Endothelial cell of umbilical vein (primary cell): ENCODE results near the gene STXBP5. TPM values are rescaled to one million over a fixed set of nuclear protein-coding genes. Genes with fewer than 3 reads are reported as not detected.

Source experiments
- BruUV-seq: library from RNA; stranded (reverse); fragments of 400-500 nt; replicated peaks from 2 replicates; lab custom pipeline; 2021; lab: Mats Ljungman, UMichigan
- CTCF ChIA-PET: fragments of 300-600, 350-600 bp; sonication (Branson Sonifier 250); formaldehyde crosslinking; loops from one replicate; lab custom pipeline; 2021; ENCODE audit warnings: antibody characterized with exemption, inconsistent platforms; lab: Charles Lee
- POLR2A ChIA-PET: fragments of 300-600, 350-600 bp; sonication (Branson Sonifier 250); formaldehyde crosslinking; loops from one replicate; lab custom pipeline; 2021; ENCODE audit warnings: antibody characterized with exemption, inconsistent platforms; lab: Charles Lee
- DNase-seq: peaks from one replicate; pipeline ENCODE4 v3.0.0-alpha.2; 2011; ENCODE audit warnings: low read depth, low spot score
- FAIRE-seq: peaks from 2 replicates; lab custom pipeline; 2011; peaks lifted over from hg19 to GRCh38; lab: Jason Lieb, UNC
- H2AFZ ChIP-seq: 2 replicates; pipeline ENCODE4 v1.6.0; 2012; ENCODE audit warnings: low read depth, low read length, control low read depth, inconsistent platforms
- H3K27ac ChIP-seq: 2 replicates; pipeline ENCODE4 v1.5.1; 2011; ENCODE audit warnings: low read depth, mild to moderate bottlenecking, control low read depth, low read length, moderate library complexity; ENCODE audit not compliant: insufficient read depth
- H3K27me3 ChIP-seq, 2 experiments: 2 replicates each; pipeline versions ENCODE4 v1.6.0 to v1.6.1; 2011; ENCODE audit warnings: low read length in 2 of 2, mixed read lengths in 1 of 2; ENCODE audit not compliant: control insufficient read depth in 2 of 2, insufficient read depth in 2 of 2
- H3K36me3 ChIP-seq, 2 experiments: 2 replicates in 1 of 2; 3 replicates in 1 of 2; pipeline ENCODE4 v1.5.1; 2011; ENCODE audit warnings: low read length in 2 of 2, mild to moderate bottlenecking in 1 of 2, moderate library complexity in 1 of 2; ENCODE audit not compliant: control insufficient read depth in 2 of 2, insufficient read depth in 2 of 2; ENCODE audit errors: extremely low read depth in 1 of 2
- H3K4me1 ChIP-seq: 3 replicates; pipeline ENCODE4 v1.5.1; 2011; ENCODE audit warnings: mild to moderate bottlenecking, low read length; ENCODE audit not compliant: control insufficient read depth, insufficient read depth; ENCODE audit errors: extremely low read depth
- H3K4me2 ChIP-seq: 2 replicates; pipeline ENCODE4 v1.6.1; 2011; ENCODE audit warnings: low read length, control low read depth, mixed read lengths; ENCODE audit not compliant: insufficient read depth
- H3K4me3 ChIP-seq, 3 experiments: fragments of 200-600 bp in 1 of 3; sonication (generic), shearing (Covaris generic) in 1 of 3; replicated peaks in 1 of 3; 2 replicates each; pipeline ENCODE4 v1.5.1; 2011 to 2016; ENCODE audit warnings: control low read depth in 3 of 3, low read length in 3 of 3, mild to moderate bottlenecking in 2 of 3, inconsistent platforms in 1 of 3, low read depth in 1 of 3, moderate library complexity in 1 of 3; ENCODE audit not compliant: insufficient read depth in 1 of 3
- H3K79me2 ChIP-seq: 2 replicates; pipeline ENCODE4 v1.6.0; 2012; ENCODE audit warnings: low read length, inconsistent platforms; ENCODE audit not compliant: control insufficient read depth, insufficient read depth
- H3K9ac ChIP-seq: replicated peaks from 2 replicates; pipeline ENCODE3; 2011; ENCODE audit warnings: low read length, control low read depth; ENCODE audit not compliant: insufficient read depth; ENCODE audit errors: extremely low read depth
- H3K9me1 ChIP-seq: replicated peaks from 3 replicates; pipeline ENCODE4 v1.6.0; 2011; ENCODE audit warnings: mild to moderate bottlenecking, low read length; ENCODE audit not compliant: control insufficient read depth, insufficient read depth; ENCODE audit errors: extremely low read depth
- H3K9me3 ChIP-seq: replicated peaks from 2 replicates; pipeline ENCODE4 v1.5.1; 2012; ENCODE audit warnings: low read length, inconsistent platforms; ENCODE audit not compliant: control insufficient read depth, insufficient read depth
- H4K20me1 ChIP-seq: replicated peaks from 2 replicates; pipeline ENCODE3; 2011; ENCODE audit warnings: mild to moderate bottlenecking, low read length; ENCODE audit not compliant: control insufficient read depth, insufficient read depth; ENCODE audit errors: extremely low read depth
- CTCF ChIP-seq, 2 donors: IDR thresholded peaks; 1 replicate in 1 of 2; 2 replicates in 1 of 2; pipeline ENCODE4 v1.5.1; 2011; ENCODE audit warnings: low read length in 2 of 2, mild to moderate bottlenecking in 2 of 2, moderate library complexity in 2 of 2, control low read depth in 1 of 2, inconsistent platforms in 1 of 2, low read depth in 1 of 2; ENCODE audit not compliant: insufficient read depth in 1 of 2; ENCODE audit errors: extremely low read depth in 1 of 2
- EZH2 ChIP-seq: IDR thresholded peaks from 2 replicates; pipeline ENCODE4 v1.6.1; 2012; ENCODE audit warnings: borderline replicate concordance, low read depth, mild to moderate bottlenecking, moderate library complexity, low read length, inconsistent platforms; ENCODE audit not compliant: severe bottlenecking
- FOS ChIP-seq: IDR thresholded peaks from 2 replicates; pipeline ENCODE4 v1.6.1; 2011; ENCODE audit warnings: mild to moderate bottlenecking, low read length, moderate library complexity, borderline replicate concordance; ENCODE audit not compliant: insufficient read depth
- GATA2 ChIP-seq: IDR thresholded peaks from 2 replicates; pipeline ENCODE4 v1.7.0; 2011; ENCODE audit warnings: low read depth, mild to moderate bottlenecking, moderate library complexity, mixed read lengths, low read length; ENCODE audit not compliant: insufficient read length, insufficient read depth
- JUN ChIP-seq: IDR thresholded peaks from 2 replicates; pipeline ENCODE4 v1.6.1; 2011; ENCODE audit warnings: borderline replicate concordance, low read depth; ENCODE audit not compliant: insufficient read length, insufficient read depth
- MYC ChIP-seq: IDR thresholded peaks from one replicate; pipeline ENCODE4 v1.6.1; 2011; ENCODE audit warnings: mild to moderate bottlenecking, low read depth, low read length
- POLR2A ChIP-seq: IDR thresholded peaks from 2 replicates; pipeline ENCODE4 v1.6.1; 2012; ENCODE audit warnings: low read depth, mild to moderate bottlenecking, control low read depth, low read length
- POLR2AphosphoS5 ChIP-seq: IDR thresholded peaks from 2 replicates; pipeline ENCODE4 v1.6.1; 2012; ENCODE audit warnings: low read depth, mild to moderate bottlenecking, control low read depth, low read length, moderate library complexity; ENCODE audit not compliant: insufficient read depth
- dilution Hi-C: fragments of 300-500 bp; cut with MboI; formaldehyde crosslinking; loops from one replicate; pipeline ENCODE4 v1.15.0; 2019; ENCODE audit warnings: low sequenced_read_pairs; ENCODE audit not compliant: extremely low pct_ligation_motif_present
- intact Hi-C: fragments of 100-400 bp; cut with micrococcal nuclease; formaldehyde crosslinking; loops from one replicate; pipeline ENCODE4 v1.10.0; 2022
- polyA plus RNA-seq, 4 experiments: library from polyadenylated mRNA; depleted of rRNA in 3 of 4; stranded (reverse) in 3 of 4; unstranded in 1 of 4; fragments of >200 nt; gene quantifications; 2 replicates each; pipeline versions ENCODE4 v1.2.1 to v1.2.3, GENCODE V29; 2011 to 2012; ENCODE audit warnings: missing spikeins in 1 of 4
- total RNA-seq: library from RNA; stranded (reverse); gene quantifications from 2 replicates; pipeline ENCODE4 v1.2.3, GENCODE V29; 2021
- TF ChIP-seq, protein P1 (sequence below): IDR thresholded peaks from 2 replicates; pipeline ENCODE4 v1.6.1; 2011; ENCODE audit not compliant: insufficient read depth, insufficient read length

STXBP5 gene
- total and polyA plus RNA-seq, 2 donors (not counting 3 experiments of a cell fraction or from before 2014, with no cell fraction given): 7.1 to 21.8 TPM

- POLR2A ChIA-PET: no interaction called here
- H3K9me3 ChIP-seq: no peaks in the 10 kb centered on the region
- peak overlapping the region; percentile 71 for H3K27ac ChIP-seq
- TF ChIP-seq POLR2AphosphoS5: peak; percentile 58
- TF ChIP-seq, protein P1, sequence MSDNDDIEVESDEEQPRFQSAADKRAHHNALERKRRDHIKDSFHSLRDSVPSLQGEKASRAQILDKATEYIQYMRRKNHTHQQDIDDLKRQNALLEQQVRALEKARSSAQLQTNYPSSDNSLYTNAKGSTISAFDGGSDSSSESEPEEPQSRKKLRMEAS: no peak
- no peak for TF ChIP-seq MYC
- peak; percentile 91 for TF ChIP-seq GATA2
- peak; percentile 52 for TF ChIP-seq JUN
- H3K4me3 ChIP-seq: no peak overlapping the region
- no TSS peak for BruUV-seq
- CTCF ChIA-PET: no interaction called here
- H3K4me2 ChIP-seq: no peak overlapping the region
- no peak overlapping the region for H3K9ac ChIP-seq
- H3K27me3 ChIP-seq: no peaks in the 10 kb centered on the region
- no peaks in the 10 kb centered on the region for H3K79me2 ChIP-seq
- H3K4me1 ChIP-seq: peaks cover 22% of the 10 kb centered on the region
- H3K36me3 ChIP-seq: no peaks in the 10 kb centered on the region
- dilution Hi-C loops: no loop called here
- intact Hi-C loops: loop anchor here (1.0 kb wide), 2 partner anchors 36 to 252 kb away; no protein-coding TSS in a partner anchor
- no peaks in the 10 kb centered on the region for H4K20me1 ChIP-seq
- H2AFZ ChIP-seq: peak overlapping the region; percentile 48
- H3K9me1 ChIP-seq: no peaks in the 10 kb centered on the region
- FAIRE-seq: peak; percentile 71
- DNase-seq: peak; percentile 88
Measured at GRCh38 chr6:147166360-147166944, 37.8 kb upstream of the STXBP5 start.

- TF ChIP-seq FOS: peak; percentile 44
- peak; percentile 17 for TF ChIP-seq JUN
- no peak for TF ChIP-seq POLR2AphosphoS5
- no peak for TF ChIP-seq POLR2A
- no peak for TF ChIP-seq EZH2
- TF ChIP-seq, protein P1: no peak
- no peak for TF ChIP-seq MYC
- TF ChIP-seq CTCF (IDR thresholded peaks at IDR 0.05; ENCODE audit: extremely low read depth in 1 of 2, insufficient read depth in 1 of 2, low read depth in 1 of 2, low read length in 2 of 2): no peak
- TF ChIP-seq GATA2: no peak
- no peaks in the 10 kb centered on the region for H4K20me1 ChIP-seq
- peaks cover 21% of the 10 kb centered on the region for H3K4me1 ChIP-seq
- no peak overlapping the region for H3K27ac ChIP-seq
- no peak overlapping the region for H3K9ac ChIP-seq
- dilution Hi-C loops (no loop called here), intact Hi-C loops (loop anchor here (1.0 kb wide), 2 partner anchors 35 to 253 kb away; no protein-coding TSS in a partner anchor)
- H3K36me3 ChIP-seq: no peaks in the 10 kb centered on the region
- CTCF ChIA-PET: no interaction called here
- H3K4me2 ChIP-seq: no peak overlapping the region
- POLR2A ChIA-PET: no interaction called here
- H2AFZ ChIP-seq: no peak overlapping the region
- DNase-seq: no peak
- H3K9me3 ChIP-seq: no peaks in the 10 kb centered on the region
- H3K4me3 ChIP-seq: no peak overlapping the region
- no peaks in the 10 kb centered on the region for H3K79me2 ChIP-seq
- FAIRE-seq: no peak
- H3K9me1 ChIP-seq: no peaks in the 10 kb centered on the region
- no TSS peak for BruUV-seq
- H3K27me3 ChIP-seq: no peaks in the 10 kb centered on the region
Measured at GRCh38 chr6:147166992-147167391, 37.2 kb upstream of the STXBP5 start.
